D721Med (cell line): ENCODE data around the gene ATG16L1.

Experiments used
- DNase-seq: peaks from one replicate; pipeline ENCODE4 v3.0.0; 2011; ENCODE audit warnings: low spot score; ENCODE audit not compliant: insufficient read length
- FAIRE-seq: peaks from 2 replicates; lab custom pipeline; 2011; peaks lifted over from hg19 to GRCh38; lab: Jason Lieb, UNC
- CTCF ChIP-seq: IDR thresholded peaks from 2 replicates; pipeline ENCODE4 v1.5.1; 2012; ENCODE audit warnings: mild to moderate bottlenecking, control low read depth; ENCODE audit not compliant: insufficient read depth; ENCODE audit errors: missing control alignments

ATG16L1 gene

GRCh38 chr2:233236820-233237589 lies 14.5 kb upstream of the ATG16L1 start:
- TF ChIP-seq CTCF: no peak
- FAIRE-seq (no peak), DNase-seq (no peak)

- DNase-seq (no peak), FAIRE-seq (no peak)
- TF ChIP-seq CTCF: no peak
Measured at GRCh38 chr2:233240897-233241296, 10.6 kb upstream of the ATG16L1 start.

- FAIRE-seq (no peak), DNase-seq (no peak)
- TF ChIP-seq CTCF: no peak
Measured at GRCh38 chr2:233241803-233242202, 9.7 kb upstream of the ATG16L1 start.

GRCh38 chr2:233242231-233242927 lies 9.1 kb upstream of the ATG16L1 start:
- FAIRE-seq (no peak), DNase-seq (no peak)
- no peak for TF ChIP-seq CTCF

DNA sequence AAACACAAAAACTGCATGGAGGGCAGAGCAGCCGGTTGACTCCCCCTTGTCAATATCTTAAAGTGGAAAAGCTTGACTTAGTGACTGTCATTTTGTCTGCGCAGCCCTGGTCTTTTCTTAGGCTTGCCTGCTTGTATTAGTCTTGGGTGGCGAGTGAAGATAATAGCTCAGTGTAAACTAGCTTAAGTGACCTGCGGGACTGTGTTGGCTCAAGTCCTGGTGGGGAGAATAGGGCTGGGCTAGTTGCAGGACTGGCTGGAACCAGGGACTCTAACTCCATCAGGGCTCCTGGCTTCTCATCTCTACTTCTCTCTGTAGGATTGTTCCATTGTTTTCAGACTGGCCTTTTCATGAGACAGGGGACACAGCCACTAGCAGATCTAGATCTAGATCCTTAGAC lies 8.1 kb upstream of the ATG16L1 start:
- no peak for FAIRE-seq
- no peak for TF ChIP-seq CTCF
- DNase-seq: no peak

DNA sequence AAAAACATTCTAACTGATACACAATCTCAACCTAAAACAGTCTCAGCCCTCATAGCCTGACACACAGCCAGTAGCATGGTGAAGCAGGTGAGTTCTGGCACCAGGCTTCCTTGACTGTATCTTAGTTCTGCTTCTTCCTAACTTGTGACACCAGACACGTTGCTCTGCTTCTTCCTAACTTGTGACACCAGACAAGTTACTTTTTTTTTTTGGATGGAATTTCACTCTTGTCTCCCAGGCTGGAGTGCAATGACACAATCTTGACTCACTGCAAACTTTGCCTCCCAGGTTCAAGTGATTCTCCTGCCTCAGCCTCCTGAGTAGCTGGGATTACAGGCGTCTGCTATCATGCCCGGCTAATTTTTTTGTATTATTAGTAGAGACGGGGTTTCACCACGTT lies 6.7 kb upstream of the ATG16L1 start:
- FAIRE-seq (no peak), DNase-seq (no peak)
- TF ChIP-seq CTCF: no peak

DNA sequence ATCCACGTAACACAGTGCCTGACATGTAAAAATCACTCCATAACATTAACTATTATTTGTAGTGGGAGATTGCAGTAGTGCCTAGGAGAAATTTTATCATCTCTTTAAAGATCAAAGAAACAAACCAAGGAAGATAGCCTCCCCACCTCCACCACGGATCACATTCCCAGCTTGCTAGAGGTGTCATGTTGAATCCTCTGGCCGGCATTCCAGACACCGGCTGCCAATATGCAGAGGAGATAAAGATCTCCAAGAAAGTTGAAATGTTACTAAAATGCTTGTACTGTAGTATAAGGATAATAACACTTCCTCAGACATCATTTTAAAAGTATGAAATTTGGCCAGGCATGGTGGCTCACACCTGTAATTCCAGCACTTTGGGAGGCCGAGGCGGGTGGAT lies 6.1 kb upstream of the ATG16L1 start:
- DNase-seq: no peak
- TF ChIP-seq CTCF: no peak
- no peak for FAIRE-seq
